ENCODE measurements around the gene SNX2.

The SNX2 gene

GRCh38 chr5:122874179-122874875 is 99.4 kb downstream of the SNX2 start:
- no peak for TF ChIP-seq CTCF (IDR thresholded peaks at IDR 0.05; ENCODE audit: low read depth, low read length, missing control alignments)
- no peak for DNase-seq (ENCODE audit: low read depth)
- no peak overlapping the region for H3K4me3 ChIP-seq (ENCODE audit: low read depth, low read length)
- in situ Hi-C loops (cut with HindIII; ENCODE audit: low sequenced_read_pairs), result no loop called here

GRCh38 chr5:122877518-122877917 is 102.6 kb downstream of the SNX2 start:
- no peak for DNase-seq (ENCODE audit: low read depth)
- H3K4me3 ChIP-seq (ENCODE audit: low read depth, low read length), result no peak overlapping the region
- no peak for TF ChIP-seq CTCF (IDR thresholded peaks at IDR 0.05; ENCODE audit: low read depth, low read length, missing control alignments)
- in situ Hi-C loops (cut with HindIII; ENCODE audit: low sequenced_read_pairs), result no loop called here

GRCh38 chr5:122879076-122879475 is 104.2 kb downstream of the SNX2 start:
- DNase-seq (ENCODE audit: low read depth), result no peak
- TF ChIP-seq CTCF (IDR thresholded peaks at IDR 0.05; ENCODE audit: low read depth, low read length, missing control alignments), result no peak
- no peak overlapping the region for H3K4me3 ChIP-seq (ENCODE audit: low read depth, low read length)
- in situ Hi-C loops (cut with HindIII; ENCODE audit: low sequenced_read_pairs), result no loop called here

Data from astrocyte of the cerebellum (primary cell).